Keratinocyte (primary cell): Measurements from ENCODE around the gene CDKN3. TPM values are rescaled to one million over a fixed set of nuclear protein-coding genes. Genes with fewer than 3 reads are reported as not detected.

Experiments
- DNase-seq: peaks from one replicate; pipeline ENCODE4 v3.0.0-alpha.2; 2011; ENCODE audit warnings: low read depth, missing footprints, low spot score
- FAIRE-seq: peaks from 2 replicates; lab custom pipeline; 2011; peaks lifted over from hg19 to GRCh38; lab: Jason Lieb, UNC
- H2AFZ ChIP-seq: 2 replicates; pipeline ENCODE4 v1.6.0; 2012; ENCODE audit warnings: low read length, control low read depth, inconsistent platforms; ENCODE audit not compliant: control insufficient read depth
- H3K27ac ChIP-seq: 2 replicates; pipeline ENCODE4 v1.5.1; 2011; ENCODE audit warnings: low read length; ENCODE audit not compliant: control insufficient read depth, insufficient read depth
- H3K27me3 ChIP-seq: 3 replicates; pipeline ENCODE4 v1.6.0; 2011; ENCODE audit warnings: low read length; ENCODE audit not compliant: control insufficient read depth, insufficient read depth; ENCODE audit errors: extremely low read depth
- H3K36me3 ChIP-seq, 2 experiments: 2 replicates in 1 of 2; 3 replicates in 1 of 2; pipeline ENCODE4 v1.5.1; 2011; ENCODE audit warnings: low read length in 2 of 2, mild to moderate bottlenecking in 1 of 2; ENCODE audit not compliant: control insufficient read depth in 2 of 2, insufficient read depth in 2 of 2; ENCODE audit errors: extremely low read depth in 1 of 2
- H3K4me1 ChIP-seq: 3 replicates; pipeline ENCODE4 v1.5.1; 2011; ENCODE audit warnings: low read length; ENCODE audit not compliant: control insufficient read depth, insufficient read depth; ENCODE audit errors: extremely low read depth
- H3K4me2 ChIP-seq: 3 replicates; pipeline ENCODE4 v1.6.0; 2011; ENCODE audit warnings: low read depth, low read length; ENCODE audit not compliant: control insufficient read depth, insufficient read depth; ENCODE audit errors: extremely low read depth
- H3K4me3 ChIP-seq, 3 experiments: fragments of 200-600 bp in 1 of 3; sonication (generic) in 1 of 3; 2 replicates in 2 of 3; 3 replicates in 1 of 3; pipeline ENCODE4 v1.5.1; 2011 to 2016; ENCODE audit warnings: low read length in 3 of 3, mild to moderate bottlenecking in 3 of 3, control low read depth in 2 of 3, inconsistent platforms in 1 of 3, low read depth in 1 of 3, mixed read lengths in 1 of 3, mixed run types in 1 of 3, moderate library complexity in 1 of 3; ENCODE audit not compliant: control insufficient read depth in 2 of 3, insufficient read depth in 2 of 3; ENCODE audit errors: extremely low read depth in 1 of 3
- H3K79me2 ChIP-seq: 2 replicates; pipeline ENCODE4 v1.6.0; 2012; ENCODE audit warnings: low read length; ENCODE audit not compliant: control insufficient read depth, insufficient read depth
- H3K9ac ChIP-seq: 3 replicates; pipeline ENCODE4 v1.6.0; 2011; ENCODE audit warnings: low read length; ENCODE audit not compliant: control insufficient read depth, insufficient read depth; ENCODE audit errors: extremely low read depth
- H3K9me1 ChIP-seq: 3 replicates; pipeline ENCODE4 v1.6.0; 2011; ENCODE audit warnings: low read length; ENCODE audit not compliant: control insufficient read depth, insufficient read depth; ENCODE audit errors: extremely low read depth
- H3K9me3 ChIP-seq: 2 replicates; pipeline ENCODE4 v1.5.1; 2012; ENCODE audit warnings: low read depth, low read length; ENCODE audit not compliant: control insufficient read depth
- H4K20me1 ChIP-seq: 3 replicates; pipeline ENCODE4 v1.6.0; 2011; ENCODE audit warnings: low read length; ENCODE audit not compliant: control insufficient read depth, insufficient read depth; ENCODE audit errors: extremely low read depth
- CTCF ChIP-seq, 3 experiments: IDR thresholded peaks in 1 of 3; conservative IDR thresholded peaks in 1 of 3; optimal IDR thresholded peaks in 1 of 3; 2 replicates in 2 of 3; 3 replicates in 1 of 3; pipeline versions ENCODE3 to v1.5.1; 2011; ENCODE audit warnings: low read length in 3 of 3, mild to moderate bottlenecking in 3 of 3, moderate library complexity in 2 of 3, control low read depth in 1 of 3, inconsistent platforms in 1 of 3; ENCODE audit not compliant: insufficient read depth in 2 of 3; ENCODE audit errors: extremely low read depth in 1 of 3
- EZH2 ChIP-seq: IDR thresholded peaks from one replicate; pipeline ENCODE4 v1.6.1; 2012; ENCODE audit warnings: inconsistent platforms, mild to moderate bottlenecking, low read length, moderate library complexity
- dilution Hi-C: fragments of 300-500 bp; cut with MboI; formaldehyde crosslinking; loops from one replicate; pipeline ENCODE4 v1.7.0; 2020; ENCODE audit warnings: low sequenced_read_pairs; ENCODE audit not compliant: extremely low pct_ligation_motif_present
- polyA plus RNA-seq, 5 experiments: library from polyadenylated mRNA; depleted of rRNA in 3 of 5; stranded (reverse) in 3 of 5; stranded (forward) in 1 of 5; unstranded in 1 of 5; fragments of >200 nt; gene quantifications; 1 replicate in 1 of 5; 2 replicates in 3 of 5; 3 replicates in 1 of 5; pipeline versions ENCODE4 v1.2.1 to v1.2.3, GENCODE V29; 2011 to 2012; ENCODE audit warnings: missing spikeins in 2 of 5, low read depth in 1 of 5, low replicate concordance in 1 of 5

CDKN3 gene
- polyA plus RNA-seq, 1 donor (not counting 4 experiments of a cell fraction or from before 2014, with no cell fraction given) = 51.6 TPM

GRCh38 chr14:54348001-54348611 lies 48.7 kb upstream of the CDKN3 start:
- no peak overlapping the region for H3K9ac ChIP-seq
- no peak overlapping the region for H3K4me2 ChIP-seq
- no peaks in the 10 kb centered on the region for H3K9me3 ChIP-seq
- H2AFZ ChIP-seq = no peak overlapping the region
- no peaks in the 10 kb centered on the region for H3K79me2 ChIP-seq
- peak; percentile 81 for FAIRE-seq
- peak; percentile 46 to 75 (median 52) for TF ChIP-seq CTCF (optimal IDR thresholded peaks at IDR 0.05 in 1 of 3, IDR thresholded peaks at IDR 0.05 in 1 of 3, conservative IDR thresholded peaks at IDR 0.05 in 1 of 3; ENCODE audit: extremely low read depth in 1 of 3, insufficient read depth in 2 of 3, low read length in 3 of 3)
- no peak for TF ChIP-seq EZH2
- no peaks in the 10 kb centered on the region for H3K9me1 ChIP-seq
- H3K36me3 ChIP-seq = no peaks in the 10 kb centered on the region
- no peaks in the 10 kb centered on the region for H4K20me1 ChIP-seq
- no peaks in the 10 kb centered on the region for H3K4me1 ChIP-seq
- no peak overlapping the region for H3K4me3 ChIP-seq
- dilution Hi-C loops = no loop called here
- H3K27ac ChIP-seq = no peak overlapping the region
- no peak for DNase-seq
- H3K27me3 ChIP-seq = no peaks in the 10 kb centered on the region

GRCh38 chr14:54348923-54349620 lies 47.7 kb upstream of the CDKN3 start:
- no peak overlapping the region for H3K9ac ChIP-seq
- DNase-seq (no peak), FAIRE-seq (no peak)
- H3K9me3 ChIP-seq = peaks cover 3% of the 10 kb centered on the region
- no peak overlapping the region for H3K4me3 ChIP-seq
- dilution Hi-C loops = no loop called here
- TF ChIP-seq CTCF (optimal IDR thresholded peaks at IDR 0.05 in 1 of 3, IDR thresholded peaks at IDR 0.05 in 1 of 3, conservative IDR thresholded peaks at IDR 0.05 in 1 of 3; ENCODE audit: extremely low read depth in 1 of 3, insufficient read depth in 2 of 3, low read length in 3 of 3) (no peak), EZH2 (no peak)
- H3K36me3 ChIP-seq = no peaks in the 10 kb centered on the region
- H3K27ac ChIP-seq = no peak overlapping the region
- no peaks in the 10 kb centered on the region for H3K4me1 ChIP-seq
- no peak overlapping the region for H2AFZ ChIP-seq
- H3K4me2 ChIP-seq = no peak overlapping the region
- no peaks in the 10 kb centered on the region for H4K20me1 ChIP-seq
- H3K79me2 ChIP-seq = no peaks in the 10 kb centered on the region
- H3K9me1 ChIP-seq = no peaks in the 10 kb centered on the region
- no peaks in the 10 kb centered on the region for H3K27me3 ChIP-seq
